ENCODE results near the gene GAL3ST1.
"Not testable (repeated sequence)": the region's sequence is repeated elsewhere in the genome, so short reads cannot be mapped to it uniquely, and the experiment has no call there.

The GAL3ST1 gene, protein sequence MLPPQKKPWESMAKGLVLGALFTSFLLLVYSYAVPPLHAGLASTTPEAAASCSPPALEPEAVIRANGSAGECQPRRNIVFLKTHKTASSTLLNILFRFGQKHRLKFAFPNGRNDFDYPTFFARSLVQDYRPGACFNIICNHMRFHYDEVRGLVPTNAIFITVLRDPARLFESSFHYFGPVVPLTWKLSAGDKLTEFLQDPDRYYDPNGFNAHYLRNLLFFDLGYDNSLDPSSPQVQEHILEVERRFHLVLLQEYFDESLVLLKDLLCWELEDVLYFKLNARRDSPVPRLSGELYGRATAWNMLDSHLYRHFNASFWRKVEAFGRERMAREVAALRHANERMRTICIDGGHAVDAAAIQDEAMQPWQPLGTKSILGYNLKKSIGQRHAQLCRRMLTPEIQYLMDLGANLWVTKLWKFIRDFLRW

DNA sequence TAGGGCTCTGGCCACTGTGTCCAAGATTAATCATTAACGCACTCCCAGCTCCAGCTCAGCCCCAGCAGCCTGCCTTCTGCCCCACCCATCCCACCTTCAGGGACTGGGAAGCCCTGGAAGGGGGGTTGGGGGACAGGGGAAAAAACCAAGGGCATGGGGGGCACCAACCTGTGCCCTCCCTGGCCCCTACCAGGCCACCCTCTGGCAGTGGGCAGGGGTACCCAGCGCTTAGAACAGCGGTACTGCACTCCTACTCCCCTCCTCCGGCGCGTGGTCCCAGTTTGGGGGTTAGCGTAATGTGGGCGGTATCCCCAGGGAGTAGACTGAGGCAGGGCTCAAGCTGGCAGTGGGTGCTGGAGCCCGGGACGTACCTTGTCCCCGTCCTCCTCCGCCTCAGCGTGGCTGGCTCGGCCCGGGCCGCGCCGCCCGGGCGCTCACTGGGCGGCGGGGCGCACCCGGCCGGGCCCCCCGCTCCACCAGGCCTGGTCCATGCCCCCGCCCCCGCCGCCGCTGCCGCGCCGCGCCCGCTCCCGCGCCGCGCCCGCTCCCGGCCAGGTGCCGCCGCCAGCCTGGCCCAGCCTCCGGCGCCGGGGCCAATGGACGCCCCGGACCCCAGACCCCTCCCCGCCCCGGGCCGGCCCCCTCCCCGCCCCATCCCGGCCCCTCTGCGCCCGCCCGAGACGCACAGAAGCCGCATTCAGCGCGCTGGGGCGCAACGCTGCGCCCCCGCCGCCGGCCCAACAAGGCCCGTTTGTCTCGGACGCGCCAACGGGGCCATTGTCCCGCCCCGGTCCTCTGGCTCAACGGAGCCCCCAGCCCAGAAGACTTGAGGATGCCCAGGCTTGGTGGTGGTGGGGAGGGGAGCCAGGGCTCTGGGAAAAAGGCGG lies at the start of gene GAL3ST1:
Gene GAL3ST1 (minus strand): TSS at position 571 of the 887 bp plus-strand sequence. CDS start 17,273 bp downstream, outside the sequence.
- DNase-seq: peak; percentile 13 to 42

DNA sequence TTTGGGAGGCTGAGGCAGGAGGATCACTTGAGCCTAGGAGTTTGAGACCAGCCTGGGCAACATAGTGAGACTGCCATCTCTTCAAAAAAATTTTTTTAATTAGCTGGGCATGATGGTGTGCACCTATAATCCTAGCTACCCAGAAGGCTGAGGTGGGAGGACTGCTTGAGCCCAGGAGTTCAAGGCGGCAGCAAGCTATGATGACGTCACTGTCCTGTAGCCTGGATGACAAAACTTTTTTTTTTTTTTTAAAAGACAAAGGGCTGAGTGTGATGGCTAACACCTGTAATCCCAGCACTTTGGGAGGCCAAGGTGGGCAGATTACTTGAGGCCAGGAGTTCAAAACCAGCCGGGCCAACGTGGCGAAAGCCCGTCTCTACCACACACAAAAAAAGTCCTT lies 45.4 kb upstream of the GAL3ST1 start:
- not testable (repeated sequence) for DNase-seq

DNA sequence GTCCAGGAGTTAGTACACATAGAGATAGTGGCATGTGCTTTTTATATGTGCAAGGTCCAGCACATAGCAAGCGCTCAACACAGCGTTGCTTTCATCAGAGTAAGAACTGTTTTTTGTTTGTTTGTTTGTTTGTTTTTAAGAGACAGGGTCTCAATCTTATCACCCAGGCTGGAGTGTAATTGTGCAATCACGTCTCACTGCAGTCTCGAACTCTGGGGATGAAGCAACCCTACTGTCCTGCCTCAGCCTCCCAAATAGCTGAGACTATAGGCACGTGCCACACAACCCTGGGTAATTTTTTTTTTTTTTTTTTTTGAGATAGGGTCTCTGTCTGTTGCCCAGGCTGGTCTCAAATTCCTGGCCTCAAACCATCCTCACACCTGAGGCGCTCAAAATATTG lies 43.4 kb upstream of the GAL3ST1 start:
- no peak for DNase-seq

DNA sequence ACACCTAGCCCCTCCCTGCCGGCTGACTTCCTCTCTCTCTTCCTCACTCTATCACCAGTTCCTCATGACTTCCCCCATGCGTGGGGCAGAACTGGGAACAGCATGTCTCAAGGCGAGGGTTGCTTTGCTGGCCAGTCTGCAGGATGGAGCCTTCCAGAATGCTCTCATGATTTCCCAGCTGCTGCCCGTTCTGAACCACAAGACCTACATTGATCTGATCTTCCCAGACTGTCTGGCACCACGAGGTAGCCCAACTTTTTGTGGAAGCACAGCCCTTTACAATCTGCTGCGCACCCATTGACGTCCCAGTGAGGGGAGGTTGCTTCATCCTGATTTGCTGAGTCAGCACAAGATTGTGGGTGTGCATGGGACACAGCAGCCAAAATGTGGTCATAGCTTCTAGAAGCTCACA lies 41.1 kb upstream of the GAL3ST1 start:
- no peak for DNase-seq

DNA sequence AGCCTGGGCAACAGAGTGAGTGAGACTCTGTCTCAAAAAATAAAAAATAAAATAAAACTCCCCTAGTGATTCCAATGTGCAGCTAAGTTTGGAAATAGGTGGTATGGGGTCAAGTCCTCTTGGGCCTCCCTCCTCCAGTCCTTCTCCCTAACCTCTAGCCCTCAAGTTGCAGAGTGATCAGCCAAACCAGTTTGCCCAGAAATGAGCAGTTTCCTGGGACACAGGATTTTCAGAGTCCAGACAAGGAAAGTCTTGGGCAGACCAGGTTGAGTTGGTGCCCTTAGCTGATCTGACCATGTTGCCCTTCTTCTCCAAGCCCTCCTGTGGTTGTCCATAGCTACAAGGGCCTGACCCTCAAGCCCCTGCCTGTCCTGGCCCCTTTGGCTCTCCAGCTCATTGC lies 40.4 kb upstream of the GAL3ST1 start:
- DNase-seq: no peak

DNA sequence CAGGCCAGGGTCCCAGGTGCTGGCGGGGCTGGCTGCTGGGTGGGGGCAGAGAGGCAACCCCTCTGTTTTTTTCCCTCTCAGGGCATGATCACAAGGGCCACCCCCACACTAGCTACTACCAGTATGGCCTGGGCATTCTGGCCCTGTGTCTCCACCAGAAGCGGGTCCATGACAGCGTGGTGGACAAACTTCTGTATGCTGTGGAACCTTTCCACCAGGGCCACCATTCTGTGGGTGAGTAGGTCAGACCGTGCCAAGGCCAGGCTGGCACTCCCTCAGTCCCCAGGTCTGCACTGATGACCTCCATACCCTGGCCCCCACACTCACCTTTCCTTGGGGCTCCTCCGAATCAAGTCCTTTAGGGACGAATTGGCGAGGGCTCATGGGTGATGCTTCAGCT lies 39.8 kb upstream of the GAL3ST1 start:
- no peak for DNase-seq

DNA sequence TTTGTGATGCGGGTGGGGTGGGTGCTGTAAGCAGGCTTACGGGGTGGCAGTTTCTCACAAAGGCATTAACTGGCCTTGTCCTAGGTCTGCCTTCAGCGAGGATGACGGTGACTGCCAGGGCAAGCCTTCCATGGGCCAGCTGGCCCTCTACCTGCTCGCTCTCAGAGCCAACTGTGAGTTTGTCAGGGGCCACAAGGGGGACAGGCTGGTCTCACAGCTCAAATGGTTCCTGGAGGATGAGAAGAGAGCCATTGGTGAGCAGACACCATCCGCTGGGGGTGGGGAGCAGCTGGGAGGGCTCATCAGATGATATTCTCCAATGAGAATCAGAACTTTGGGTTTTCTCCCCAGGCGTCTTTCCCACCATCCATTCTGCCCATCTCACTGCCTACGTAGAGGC lies 38.3 kb upstream of the GAL3ST1 start:
- DNase-seq: no peak

DNA sequence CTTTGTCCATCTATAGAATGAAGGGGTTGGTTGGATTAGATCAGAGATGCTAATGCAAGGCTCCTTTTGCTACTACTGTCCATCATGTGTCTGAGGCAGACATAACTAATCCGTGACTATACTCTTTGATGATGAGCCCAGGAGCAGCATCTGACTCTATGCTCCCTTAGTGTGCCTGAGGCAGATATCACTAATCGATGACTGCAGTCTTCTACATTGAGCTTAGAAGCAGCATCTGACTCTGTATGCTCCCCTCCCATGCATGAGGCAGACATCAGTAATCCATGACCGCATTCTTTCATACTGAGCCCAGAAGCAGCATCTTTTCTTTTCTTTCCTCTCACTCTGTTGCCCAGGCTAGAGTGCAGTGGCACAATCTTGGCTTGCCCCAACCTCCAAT lies 36.7 kb upstream of the GAL3ST1 start:
- DNase-seq: no peak

DNA sequence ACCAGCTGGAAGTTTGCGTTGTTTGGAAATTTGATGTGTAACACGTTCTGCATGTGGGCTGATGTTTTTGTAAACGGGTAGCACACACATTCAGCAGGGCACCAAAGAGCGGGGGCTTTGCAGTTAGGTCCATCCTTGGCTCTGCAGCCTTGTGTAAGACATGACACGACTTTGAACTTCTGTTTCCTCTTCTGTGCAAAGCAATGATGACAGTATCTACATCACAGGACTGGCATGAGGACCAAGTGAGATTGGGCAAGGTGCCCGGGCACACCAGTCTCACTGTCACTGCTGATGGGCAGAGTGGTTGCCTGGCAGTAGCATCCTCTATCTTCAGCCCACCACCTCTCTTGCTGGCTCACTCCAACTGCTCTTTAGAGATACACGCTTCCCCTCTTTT lies 35.8 kb upstream of the GAL3ST1 start:
- no peak for DNase-seq

DNA sequence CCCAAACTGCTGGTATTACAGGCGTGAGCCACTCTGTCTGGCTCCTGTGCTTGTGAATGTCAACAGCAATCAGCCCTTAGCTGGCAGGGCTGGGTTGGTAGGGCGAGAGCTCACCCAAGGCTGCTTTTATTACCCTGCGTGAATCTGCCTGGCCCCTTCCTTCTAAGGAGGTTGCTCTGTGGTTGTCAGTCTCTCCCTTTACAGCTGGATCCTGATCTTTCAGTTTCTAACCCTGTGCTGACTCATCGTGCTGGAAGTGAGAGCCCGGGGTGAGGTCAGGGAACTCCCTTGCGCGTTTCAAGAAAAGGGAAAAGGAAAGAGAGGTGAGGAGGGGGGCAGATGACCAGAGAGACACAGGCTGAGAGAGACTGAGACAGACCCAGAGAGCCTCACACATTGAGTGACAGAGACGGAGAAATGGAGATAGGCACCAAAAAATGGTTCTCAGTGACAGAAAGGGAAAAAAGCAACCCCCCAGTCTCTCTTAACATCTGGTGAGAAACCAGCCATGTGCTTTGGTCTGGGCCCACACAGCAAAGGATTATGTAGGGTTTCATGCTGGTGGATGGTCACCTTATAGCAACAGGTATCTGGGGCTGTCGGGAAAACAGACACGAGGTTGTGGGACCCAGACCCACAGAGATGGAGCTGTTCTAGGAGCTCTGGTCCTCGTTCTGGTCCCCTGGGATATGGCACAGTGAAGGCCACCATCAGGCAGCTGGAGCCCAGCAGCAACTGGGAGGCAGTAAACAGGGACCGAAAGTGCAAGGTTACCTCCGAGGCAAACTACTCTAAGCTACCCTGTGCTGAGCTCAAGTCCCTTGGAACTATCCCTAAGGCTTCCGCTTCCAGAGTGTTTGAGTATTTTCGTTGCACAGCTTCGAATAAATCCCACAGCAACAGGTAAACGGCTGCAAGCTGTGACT lies 35.1 kb upstream of the GAL3ST1 start:
- no peak for DNase-seq

DNA sequence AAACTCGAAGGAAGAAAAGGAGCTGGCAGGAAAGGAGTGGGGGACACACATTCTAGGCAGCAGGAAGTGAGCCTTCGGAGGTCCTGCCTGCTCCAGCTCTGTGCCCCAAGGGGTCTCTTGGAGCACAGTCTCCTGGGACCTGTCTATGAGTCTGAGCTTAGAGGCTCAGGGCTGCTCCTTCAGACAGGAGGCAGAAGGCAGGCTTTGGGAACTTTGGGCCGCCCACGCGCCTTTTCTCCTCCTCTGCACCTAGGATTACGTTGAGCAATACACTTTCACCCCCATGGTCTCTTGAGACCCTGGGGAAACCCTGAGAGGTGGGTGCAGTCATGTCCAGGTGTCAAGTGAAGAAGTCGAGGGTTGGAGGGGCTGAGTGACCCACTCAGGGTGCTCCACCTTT lies 33.5 kb upstream of the GAL3ST1 start:
- DNase-seq: no peak

DNA sequence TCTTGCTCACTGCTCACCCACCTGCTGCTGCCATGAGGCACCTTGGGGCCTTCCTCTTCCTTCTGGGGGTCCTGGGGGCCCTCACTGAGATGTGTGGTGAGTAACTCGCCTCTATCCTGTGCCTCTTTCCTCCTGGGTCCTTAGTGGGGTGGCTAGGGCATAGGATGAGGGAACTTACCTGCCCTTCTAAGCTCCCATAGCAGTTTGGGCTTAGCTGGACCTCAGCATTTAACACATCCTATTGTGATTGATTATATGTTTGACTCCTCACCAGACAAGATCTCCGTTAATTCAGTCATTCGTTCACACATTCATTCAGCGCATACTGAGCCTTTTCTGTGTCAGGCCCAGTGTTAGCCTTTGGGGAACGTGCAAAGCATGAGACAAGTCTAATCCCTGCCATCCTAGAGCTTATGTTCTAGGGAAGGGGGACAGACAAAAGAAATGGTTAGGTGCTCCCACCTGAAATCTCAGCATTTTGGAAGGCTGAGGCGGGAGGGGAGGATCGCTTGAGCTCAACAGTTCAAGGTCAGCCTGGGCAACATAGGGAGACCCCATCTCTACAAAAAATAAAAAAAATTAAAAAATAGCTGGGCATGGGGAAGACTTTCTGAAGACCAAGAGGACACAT lies 33.0 kb upstream of the GAL3ST1 start:
- DNase-seq: no peak

DNA sequence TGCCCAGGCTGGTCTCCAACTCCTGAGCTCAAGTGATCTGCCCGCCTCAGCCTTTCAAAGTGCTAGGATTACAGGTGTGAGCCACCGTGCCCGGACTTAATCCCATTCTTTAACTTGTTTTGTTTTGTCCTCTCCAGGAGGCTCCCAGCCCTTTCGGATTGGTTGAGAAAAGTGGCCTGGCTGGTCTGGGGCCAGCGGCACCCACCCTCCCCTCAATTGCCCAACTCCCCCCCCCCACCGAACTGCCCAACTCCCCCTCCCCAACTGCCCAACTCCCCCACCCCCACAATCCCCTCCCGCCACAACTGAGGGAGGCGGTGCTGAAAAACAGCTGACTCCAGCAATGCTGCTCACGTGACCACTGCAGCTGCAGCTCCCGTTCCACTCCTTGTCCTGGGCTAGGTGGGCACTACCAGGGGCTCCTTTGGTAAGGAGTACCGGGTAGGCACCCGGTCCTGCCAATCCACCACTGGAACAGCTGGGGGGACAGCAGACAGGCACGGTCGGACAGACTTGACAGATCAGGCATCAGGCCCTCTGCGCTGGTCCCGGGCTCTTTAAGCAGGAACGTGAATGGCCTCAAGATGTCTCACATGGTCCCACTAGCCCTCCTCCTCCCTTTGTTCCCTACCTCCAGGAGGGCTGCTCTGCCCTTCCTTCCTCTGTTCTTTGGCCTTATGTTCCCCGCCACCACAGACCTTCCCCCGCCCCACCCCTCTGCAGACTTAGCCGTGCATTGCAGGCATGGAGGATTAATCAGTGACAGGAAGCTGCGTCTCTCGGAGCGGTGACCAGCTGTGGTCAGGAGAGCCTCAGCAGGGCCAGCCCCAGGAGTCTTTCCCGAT lies 32.2 kb upstream of the GAL3ST1 start, which contains the start of gene TCN2:
Gene TCN2 (plus strand): TSS at position 720 of the 845 bp plus-strand sequence. CDS start 158 bp downstream, outside the sequence.
- DNase-seq: peak; percentile 24 to 68

DNA sequence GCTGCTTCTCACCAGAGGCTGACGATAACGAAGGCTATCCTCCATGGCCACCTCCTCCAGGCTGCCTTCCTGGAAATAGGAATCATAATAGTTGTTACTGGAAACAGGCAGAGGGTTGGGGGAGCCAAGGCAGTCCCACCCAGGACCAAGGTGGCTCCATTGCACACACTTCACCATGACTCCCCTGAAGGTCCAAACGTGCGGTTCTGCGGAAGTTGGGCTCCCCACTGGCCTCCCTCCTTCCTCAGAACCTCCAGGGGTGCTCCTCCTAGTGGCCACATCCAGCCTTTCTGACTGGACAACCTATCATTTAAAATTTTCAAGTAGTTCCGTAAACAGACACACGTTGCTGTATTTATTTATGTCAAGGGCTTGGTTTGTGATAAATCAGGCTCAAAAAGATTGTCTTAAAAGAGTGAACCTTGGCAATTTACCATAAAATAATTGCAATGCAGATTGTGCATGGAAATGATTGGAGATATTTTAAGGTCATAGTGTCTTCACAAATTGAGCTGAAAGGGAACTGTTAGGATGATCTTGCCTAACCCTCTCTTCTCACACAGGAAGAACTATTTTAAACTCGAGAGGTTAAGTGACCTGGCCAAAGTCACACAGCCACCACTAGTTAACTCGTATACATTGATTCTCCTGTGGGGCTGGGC lies 31.1 kb upstream of the GAL3ST1 start:
- peak in 1 of 2 experiments; percentile 17 for DNase-seq

DNA sequence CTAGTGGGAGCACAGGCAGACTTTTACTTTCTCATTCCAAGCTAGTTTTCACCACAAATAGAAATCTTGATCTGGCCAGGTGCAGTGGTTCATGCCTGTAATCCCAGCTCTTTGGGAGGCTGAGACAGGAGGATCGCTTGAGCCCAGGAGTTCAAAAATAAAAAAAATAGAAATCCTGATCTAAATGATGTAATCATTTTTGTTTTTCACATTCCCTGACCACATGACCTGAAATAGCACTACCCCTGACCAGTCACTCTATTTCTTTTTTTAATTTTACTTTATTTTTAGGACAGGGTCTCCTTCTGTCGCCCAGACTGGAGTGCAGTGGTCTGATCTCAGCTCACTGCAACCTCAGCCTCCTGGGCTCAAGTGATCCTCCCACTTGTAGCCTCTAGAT lies 30.3 kb upstream of the GAL3ST1 start:
- no peak for DNase-seq

DNA sequence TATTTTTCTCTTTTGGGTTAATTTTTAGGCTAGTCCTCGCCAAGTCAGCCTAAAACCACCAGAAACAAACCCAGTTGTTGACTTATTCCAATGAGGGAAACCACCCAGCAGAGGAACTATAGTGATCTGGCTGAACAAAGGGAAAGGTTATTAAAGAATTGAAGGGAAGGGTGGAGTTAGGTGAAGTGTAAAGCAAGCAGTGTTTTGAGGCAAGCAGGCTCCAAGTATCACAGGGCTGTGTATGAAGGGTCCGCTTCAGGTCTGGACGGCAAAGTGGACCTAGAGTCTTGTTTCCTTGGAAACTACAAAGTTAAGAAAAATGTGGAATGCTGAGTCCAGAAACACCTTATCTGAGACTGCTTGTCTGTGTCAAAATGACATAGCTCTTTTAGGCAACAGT lies 29.3 kb upstream of the GAL3ST1 start:
- DNase-seq: no peak

DNA sequence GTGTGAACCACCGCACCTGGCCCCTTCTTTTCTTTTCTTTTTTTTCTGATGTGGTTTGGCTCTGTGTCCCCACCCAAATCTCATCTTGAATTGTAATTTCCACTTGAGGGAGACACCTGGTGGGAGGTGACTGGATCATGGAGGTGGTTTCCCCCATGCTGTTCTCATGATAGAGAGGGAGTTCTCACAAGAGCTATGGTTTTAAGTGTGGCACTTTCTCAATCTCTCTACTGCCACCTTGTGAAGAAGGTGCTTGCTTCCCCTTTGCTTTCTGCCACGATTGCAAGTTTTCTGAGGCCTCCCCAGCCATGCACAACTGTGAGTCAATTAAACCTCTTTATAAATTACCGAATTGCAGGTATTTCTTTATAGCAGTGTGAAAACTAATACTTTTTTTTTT lies 27.6 kb upstream of the GAL3ST1 start:
- no peak for DNase-seq

DNA sequence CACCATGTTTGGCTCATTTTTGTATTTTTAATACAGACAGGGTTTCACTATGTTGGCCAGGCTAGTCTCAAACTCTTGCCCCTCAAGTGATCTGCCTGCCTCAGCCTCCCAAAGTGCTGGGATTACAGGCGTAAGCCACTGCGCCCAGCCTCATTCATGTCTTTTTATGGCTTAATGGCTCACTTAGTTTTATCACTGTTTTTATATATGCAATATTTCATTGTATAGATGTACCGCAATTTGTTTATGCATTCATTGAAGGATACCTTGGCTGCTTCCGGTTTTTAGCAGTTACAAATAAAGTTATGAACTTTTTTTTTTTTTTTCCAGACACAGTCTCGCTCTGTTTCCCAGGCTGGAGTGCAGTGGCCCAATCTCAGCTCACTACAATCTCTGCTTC lies 27.0 kb upstream of the GAL3ST1 start:
- DNase-seq: no peak

DNA sequence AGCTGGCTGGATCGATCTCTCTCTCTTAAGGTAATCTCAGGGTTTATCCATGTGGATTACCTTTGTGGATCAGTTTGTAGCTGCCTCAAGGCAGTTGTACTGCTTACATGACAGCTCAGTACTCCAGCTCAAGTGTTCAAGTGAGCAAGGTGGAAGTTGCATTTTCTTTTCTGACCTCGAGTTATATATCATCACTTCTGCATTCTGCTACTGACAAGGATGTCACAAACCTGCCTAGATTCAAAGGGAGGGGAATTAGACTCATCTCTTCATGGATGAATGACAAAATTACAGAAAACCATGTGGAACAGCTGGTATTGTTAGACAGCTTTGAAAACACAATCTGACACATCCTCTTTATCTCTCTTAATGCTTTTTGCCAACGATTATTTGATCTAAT lies 26.5 kb upstream of the GAL3ST1 start:
- DNase-seq: no peak

DNA sequence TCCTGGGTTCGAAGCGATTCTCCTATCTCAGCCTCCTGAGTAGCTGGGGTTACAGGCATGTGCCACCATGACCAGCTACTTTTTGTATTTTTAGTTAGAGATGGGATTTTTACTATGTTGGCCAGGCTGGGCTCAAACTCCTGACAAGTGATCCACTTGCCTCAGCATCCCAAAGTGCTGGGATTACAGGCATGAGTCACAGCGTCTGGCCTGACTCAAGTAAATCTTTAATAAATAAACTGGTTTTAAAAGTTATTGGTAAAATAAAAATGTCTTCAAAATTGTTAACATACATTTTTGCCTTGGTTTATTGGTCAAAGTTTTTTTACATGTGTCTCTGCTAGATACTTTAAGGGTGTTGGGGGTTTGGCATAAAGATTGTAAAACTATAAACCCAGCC lies 24.5 kb upstream of the GAL3ST1 start:
- no peak for DNase-seq

DNA sequence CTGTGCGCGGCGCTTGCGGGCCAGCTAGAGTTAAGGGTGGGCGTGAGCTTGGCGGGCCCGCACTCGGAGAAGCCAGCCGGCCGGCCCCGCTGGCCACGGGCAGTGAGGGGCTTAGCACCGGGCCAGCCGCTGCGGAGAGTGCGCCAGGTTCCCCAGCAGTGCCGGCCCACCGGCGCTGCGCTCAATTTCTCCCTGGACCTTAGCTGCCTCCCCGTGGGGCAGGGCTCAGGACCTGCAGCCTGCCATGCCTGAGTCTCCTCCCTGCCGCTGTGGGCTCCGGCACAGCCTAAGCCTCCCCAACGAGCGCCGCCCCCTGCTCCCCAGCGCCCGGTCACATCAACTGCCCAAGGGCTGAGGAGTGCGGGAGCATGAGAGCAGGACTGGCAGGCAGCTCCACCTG lies 22.4 kb upstream of the GAL3ST1 start:
- DNase-seq: no peak
